NCI-H345 (cell line): ENCODE measurements around the gene RAB8A.

Experiments used
- DNase-seq: peaks from one replicate; lab custom pipeline; 2025; lab: John Stamatoyannopoulos, UW

RAB8A gene

DNA sequence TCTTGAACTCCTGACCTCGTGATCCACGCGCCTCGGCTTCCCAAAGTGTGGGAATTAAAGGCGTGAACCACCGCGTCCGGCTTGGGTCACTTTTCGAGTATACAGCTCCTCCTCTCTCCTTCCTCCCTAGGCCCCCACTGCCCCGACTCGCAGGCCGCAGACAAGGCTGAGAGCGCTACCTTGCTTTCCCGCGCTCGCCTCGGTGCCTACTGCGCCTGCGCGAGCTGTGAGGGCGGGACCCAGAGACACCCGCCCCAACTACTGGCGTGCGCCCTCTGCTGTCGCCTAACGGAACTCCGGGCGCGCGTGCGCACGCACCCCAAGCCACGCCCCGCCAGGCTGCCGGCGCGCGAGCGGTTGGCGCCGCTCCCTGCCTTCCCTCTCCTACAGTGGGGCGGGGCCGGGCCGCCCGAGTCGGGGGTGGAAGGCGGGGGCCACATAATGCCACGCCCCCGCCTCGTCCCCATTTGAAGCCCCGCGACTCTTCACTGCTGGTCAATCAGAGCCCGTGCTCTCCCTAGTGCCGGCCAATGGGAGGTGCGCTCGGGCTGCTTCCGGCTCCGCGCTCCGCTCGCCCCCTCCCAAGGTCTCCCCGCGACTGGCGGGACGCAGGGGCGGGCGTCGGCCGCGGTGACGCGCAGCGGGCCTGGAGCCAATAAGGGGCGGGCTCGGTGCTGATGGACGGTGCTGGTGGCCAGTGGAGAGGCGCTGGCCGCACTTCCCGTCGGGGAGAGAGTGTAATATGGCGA is at the start of gene RAB8A:
TSS of gene RAB8A (plus strand) at position 730 of the 749 bp plus-strand sequence. CDS start at position 743, 13 bp downstream.
- peak; percentile 97 for DNase-seq

DNA sequence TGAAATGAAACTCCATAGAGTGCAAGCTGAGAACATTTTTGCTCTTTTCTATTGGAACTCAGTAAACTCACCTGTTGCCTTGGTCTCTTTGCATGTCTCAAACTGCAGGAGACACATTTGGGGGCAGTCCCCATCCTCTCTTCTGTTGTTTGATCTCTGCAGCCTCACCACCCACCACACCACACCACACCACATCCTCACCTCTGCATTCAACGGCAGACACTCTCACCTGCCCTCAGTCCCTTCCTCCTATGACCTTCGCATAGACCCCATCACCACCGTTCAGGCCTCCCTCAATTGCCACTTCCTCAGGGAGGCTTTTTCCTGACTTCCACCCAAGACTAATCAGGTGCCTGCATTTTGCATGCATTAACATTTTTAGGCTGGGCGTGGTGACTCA is 49.7 kb upstream of the RAB8A start:
- DNase-seq = no peak

DNA sequence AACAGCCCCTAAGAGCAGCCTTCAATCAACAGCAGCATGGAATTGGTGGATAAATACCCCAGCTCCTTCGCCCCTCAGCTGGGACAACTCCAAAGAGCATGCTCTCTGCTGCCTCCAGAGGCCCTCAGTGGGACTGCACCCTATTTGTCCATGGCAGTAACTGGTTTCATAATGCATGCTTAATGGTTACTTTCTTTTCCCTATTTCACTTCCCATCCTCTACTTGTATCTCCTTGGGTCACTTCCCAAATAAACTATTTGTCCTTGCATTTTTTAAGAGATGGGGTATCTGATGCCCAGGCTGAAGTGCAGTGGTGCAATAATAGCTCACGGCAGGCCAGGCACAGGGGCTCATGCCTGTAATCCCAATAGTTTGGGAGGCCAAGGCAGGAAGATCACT is 48.9 kb upstream of the RAB8A start:
- DNase-seq = peak; percentile 2

DNA sequence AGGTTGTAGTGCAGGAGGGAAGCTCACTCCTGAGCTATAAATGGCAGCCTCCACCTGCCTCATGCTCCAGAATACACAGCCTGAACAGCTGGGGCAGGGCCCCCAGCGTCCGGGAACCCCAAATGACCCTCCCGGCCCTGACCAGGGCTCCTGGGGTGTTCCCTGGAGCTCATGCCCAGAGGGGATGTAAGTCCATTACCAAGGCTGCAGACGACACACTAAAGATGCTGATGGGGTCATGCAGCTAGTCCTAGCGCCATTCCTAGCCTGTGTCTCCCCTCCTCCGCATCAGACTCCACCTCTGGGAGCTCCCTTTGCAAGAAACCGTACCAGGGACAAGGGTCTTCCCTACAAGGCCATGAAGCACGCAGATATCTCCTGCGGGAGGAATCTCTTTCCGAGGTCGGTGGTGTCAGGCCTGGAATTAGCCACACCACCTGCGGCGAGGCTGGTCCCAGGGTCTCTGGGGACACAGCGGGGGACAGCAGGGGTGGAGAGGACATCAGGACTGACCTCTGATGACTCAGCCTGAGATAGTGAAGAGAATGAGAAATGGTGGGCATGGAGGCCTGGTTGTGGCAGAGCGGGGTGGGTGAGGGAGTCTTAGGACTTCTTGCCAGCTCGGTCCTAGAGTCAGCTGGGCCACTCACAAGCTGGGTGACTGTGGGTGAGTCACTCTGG is 47.3 kb upstream of the RAB8A start:
- no peak for DNase-seq

DNA sequence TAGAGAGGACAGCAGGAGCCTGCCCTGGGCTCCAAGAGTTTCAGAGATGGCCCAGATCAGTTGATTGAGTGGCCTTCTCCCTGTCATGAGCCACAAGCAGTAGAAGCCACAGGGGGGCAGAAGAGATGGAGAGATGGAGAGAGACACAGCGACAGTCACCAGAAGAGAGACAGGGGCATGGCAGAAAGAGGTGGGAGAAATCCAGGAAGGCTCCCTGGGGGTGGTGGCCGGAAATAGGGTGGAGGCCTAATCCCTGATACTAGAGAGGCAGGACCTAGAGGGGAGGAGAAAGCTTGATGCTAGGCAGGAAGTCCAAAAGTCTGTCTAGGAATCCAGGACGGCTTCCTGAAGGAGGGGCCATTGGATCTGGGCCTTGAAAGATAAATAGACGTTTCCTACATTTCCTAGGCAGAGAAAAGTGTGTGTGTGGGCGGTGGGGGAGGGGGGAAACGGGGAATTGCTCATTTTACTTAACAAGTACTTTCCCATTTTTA is 45.0 kb upstream of the RAB8A start:
- no peak for DNase-seq

DNA sequence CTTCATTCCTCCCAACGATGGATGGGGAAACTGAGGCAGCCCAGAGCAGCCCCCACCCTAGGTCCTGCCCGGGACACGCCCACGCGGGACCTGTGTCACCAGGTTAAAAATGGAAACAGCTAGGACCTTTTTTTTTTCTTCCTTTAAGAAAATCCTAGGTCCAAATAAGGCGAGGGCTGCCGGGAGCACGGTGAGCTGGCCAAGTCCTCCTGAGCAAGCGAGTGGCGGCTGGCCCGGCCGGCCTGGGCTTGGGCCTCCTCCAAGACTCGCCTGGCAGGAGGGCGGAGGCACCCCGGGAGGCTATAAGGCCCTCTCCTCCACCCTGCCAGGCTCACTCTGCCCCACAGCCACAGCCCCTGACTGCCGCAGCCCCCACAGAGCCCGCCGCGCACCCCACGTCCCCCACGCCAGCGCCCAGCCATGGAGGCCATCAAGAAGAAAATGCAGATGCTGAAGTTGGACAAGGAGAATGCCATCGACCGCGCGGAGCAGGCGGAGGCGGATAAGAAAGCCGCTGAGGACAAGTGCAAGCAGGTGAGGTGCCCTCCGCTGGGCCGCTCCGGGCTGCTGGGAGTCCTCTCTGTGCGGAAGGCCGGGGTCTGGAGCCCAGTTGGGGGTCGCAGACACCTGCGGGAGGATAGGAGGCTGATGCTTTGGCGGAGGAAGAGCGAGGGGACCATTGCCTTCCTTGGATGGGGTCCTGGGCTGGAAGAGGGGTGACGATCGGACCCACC is 44.3 kb upstream of the RAB8A start:
- no peak for DNase-seq

DNA sequence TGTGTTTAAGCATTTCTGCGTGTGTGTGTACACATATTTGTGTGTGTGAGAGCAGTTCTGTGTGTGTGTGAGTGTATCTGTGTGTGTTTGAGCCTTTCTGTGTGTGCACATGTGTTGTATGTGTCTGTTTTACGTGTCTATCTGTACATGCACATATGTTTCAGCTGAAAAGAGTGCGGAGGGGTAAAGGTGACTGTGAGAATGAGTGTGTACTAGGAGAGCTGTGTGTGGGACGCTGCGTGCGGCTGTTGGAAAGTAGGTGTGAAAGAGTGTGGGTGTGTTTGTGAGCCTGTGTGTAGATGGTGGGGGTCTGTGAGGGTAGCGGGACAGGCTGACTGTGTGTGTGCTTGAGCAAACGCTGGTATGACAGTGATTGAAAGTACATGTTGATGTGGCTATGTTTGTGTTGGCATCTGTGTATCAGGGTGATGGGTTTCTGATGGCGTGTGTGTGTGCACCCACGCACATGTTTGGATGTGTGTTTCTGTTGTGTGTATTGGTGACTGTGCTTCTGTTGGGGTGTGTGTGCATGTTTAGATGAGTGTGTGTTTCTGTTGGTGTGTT is 42.9 kb upstream of the RAB8A start:
- no peak for DNase-seq

DNA sequence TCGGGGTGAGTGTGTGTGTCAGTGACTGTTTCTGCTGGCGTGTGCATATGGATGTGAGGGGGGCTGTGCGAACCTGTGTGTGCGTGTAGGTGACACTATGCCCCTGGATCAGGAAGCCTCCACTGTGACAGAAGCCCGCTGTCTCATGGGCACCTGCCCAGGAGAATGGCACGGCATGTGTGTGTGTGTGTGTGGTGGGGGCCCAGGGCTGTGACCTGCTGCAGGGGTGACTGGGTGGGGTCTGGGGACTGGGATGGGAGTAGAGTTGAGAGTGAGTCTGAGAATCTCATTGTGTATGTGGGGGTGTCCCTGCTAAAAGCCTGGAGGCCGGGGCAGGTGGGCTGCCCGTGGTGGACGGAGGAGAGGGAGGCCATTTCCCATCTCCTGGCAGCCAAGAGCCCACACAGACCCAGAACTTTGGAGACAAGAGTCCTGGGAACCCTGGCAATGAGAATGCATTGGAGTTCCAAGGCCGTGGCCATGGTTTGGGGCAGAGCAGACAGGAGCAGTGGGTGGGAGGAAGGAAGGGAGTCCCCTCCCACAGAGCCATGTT is 41.8 kb upstream of the RAB8A start:
- no peak for DNase-seq

DNA sequence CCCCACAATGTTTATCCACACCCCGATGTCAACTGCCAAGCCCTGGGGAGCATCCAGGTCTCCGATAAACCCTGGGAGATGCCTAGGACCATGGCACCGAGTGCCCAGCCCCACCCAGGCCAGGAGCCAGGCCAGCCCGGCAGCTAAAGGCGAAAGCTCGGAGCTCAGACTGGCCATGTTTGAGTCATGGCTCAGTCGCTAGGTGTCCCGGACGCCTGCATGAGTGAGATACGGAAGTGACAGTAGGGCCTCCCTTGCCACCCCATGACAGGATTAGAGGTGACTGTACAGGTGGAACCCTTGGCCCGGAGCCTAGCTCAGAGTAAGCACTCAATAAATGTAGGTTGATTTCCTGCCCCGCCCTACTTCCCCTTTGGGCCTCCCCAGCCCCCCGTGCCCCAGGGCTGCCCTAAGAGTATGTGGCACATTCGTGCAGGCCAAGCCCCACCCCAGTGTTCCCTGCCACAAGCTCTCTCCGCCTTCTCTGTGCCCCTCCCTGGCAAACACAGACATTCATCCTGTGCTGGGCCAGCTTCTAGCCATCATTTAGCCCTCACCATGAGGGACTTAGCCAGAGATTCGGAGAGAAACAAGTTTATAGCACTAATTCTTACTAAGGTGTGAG is 41.2 kb upstream of the RAB8A start:
- no peak for DNase-seq

DNA sequence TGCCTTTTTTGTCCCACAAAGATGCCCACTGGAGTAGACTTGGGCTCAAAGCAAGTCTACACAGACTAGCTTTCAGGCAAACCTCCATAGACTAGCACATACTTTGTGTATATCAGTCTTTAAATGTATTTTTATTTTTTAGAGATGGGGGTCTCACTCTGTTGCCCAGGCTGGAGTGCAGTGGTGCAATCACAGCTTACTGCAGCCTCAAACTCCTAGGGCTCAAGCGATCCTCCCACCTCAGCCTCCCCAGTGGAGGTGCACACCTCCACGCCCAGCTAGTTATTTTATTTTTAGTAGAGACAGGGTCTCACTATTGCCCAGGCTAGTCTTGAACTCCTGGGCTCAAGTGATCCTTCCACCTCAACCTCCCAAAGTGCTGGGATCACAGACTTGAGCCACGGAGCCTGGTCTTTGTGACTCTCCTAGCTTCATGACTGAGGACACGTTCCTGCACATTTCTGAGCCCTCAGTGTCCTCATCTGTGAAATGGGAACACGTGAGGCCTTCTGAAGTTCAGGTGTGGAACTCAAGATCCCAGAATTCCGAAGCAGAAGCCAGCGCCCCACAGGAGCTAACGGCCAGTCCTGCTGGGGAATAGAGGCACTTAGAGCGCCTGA is 40.5 kb upstream of the RAB8A start:
- no peak for DNase-seq

DNA sequence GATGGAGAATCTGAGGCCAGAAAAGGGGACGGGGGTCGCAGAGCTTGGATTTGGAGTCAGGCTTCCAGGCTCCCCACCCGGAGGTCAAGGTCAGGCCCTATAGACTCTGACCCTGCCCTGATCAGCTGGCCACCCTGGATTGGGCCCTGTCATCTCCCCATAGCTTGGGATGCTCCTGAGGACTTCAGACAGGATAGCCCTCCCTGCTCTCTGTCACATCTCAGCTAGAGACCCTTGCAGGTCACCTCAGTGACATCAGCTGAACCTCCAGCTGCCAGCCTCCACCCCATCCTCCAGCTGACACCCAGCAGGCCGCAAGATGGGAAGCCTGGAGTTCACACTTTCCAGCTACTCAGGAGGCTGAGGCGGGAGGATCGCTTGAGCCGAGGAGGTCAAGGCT is 38.2 kb upstream of the RAB8A start:
- no peak for DNase-seq

DNA sequence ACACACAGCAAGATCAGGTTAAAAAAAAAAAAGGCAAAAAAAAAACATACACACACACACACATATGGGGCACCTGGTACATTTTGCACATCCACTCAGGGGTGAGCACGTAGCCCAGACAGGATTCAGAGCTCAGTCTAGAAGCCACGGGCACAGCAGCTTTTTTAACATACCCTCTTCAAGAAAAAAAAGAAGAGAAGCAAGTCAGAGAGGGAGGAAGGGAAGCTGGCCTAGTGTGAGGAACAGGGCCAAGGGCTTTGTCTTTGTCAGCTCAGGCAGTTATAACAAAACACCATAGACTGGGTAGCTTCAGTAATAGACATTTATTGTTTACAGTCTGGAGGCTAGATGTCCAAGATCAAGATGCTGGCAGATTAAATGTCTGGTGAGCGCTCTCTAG is 37.7 kb upstream of the RAB8A start:
- no peak for DNase-seq

DNA sequence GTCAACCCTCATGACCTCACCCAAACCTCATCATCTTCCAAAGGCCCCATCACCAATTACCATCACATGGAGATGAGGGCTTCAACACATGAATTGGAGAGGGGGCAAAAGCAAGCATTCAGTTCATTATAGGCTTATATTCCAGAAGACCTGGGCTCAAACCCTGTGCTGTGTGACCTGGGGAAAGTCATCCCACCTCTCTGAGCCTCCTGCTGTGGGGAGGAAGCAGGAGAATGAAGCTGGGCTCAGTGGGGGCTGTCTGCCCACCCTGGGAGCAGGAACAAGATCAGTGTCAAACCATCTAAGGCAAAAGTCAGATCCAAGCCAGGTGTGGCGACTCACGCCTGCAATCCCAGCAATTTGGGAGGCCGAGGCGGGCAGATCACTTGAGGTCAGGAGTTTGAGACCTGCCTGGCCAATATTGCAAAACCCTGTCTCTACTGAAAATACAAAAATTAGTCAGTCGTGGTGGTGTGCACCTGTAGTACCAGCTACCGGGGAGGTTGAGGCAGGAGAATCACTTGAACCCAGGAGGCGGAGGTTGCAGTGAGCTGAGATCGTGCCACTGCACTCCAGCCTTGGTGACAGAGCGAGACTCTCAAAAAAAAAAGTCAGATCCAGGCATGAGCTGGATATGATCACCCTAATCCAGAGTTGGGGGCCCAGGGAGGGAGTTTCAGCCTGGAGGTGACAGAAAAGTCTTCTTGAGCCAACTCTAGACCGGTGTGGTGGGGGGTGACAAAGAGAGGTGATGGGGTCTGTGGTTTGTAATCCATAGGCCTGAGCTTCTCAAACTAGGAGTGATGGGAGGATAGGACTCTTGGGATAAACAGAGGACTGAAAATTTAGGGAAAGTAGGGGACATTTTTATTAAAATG is 37.0 kb upstream of the RAB8A start:
- no peak for DNase-seq

DNA sequence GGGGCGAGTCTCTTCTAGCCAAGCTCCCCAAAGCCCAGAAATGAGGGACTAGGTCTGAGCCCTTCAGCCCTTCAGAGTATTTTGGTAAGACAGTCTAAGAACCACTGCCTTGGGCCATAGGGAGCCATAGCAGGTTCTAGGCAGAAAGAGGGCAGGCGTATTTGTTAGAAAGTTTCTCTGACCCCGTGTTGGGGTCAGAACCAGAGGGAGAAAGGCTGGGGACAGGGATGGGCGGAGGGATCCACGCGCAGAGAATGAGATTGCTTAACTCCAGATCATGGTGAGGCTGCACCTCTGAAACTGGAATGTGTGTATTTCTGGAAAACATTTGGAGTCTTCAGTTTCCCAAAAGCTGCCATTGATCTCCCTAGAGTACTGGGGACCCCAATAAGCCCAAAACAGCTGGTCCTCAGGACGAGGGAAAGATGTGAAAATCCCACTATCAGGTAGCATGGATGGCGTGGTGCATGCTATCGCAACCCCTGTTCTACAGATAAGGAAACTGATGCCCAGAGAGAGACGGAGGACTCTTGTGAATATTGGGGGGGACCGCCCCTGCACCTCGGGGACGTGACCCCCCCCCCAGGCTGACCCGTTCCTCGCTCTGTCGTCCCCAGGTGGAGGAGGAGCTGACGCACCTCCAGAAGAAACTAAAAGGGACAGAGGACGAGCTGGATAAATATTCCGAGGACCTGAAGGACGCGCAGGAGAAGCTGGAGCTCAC is 36.1 kb upstream of the RAB8A start:
- no peak for DNase-seq

DNA sequence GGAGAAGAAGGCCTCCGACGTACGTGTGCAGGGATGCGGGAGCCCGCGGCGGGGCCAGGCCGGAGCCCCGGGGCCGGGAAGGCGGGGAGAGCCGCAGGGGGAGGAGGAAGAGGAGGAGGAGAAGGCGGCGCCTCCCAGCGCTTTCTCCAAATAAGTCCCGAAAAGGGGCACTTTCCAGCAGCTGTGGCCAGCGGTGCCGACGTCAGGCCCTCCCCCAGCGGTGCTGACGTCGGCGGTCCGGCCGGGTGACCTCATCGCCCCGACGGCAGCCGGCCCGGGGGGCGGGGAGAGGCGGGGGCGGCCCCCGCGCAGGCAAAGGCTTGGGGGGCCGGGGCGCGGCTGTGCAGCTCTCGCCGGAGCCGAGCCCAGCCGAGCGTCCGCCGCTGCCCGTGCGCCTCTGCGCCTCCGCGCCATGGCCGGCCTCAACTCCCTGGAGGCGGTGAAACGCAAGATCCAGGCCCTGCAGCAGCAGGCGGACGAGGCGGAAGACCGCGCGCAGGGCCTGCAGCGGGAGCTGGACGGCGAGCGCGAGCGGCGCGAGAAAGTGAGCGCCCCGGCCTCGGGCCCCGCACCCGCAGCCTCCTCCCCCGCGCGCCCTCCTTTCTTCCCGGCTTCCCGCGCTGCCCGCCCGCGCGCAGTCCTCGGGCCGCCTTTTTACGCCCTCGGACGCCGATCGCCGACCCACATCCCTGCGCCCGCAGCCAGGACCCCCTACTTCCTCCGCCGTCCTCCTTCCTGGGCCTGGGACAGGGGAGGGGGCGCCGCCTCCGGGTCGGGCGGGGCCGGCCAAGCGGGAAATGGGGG is 35.3 kb upstream of the RAB8A start, which contains the start of gene TPM4:
TSS of gene TPM4 (plus strand) at position 342 of the 804 bp plus-strand sequence. CDS start at position 413, 71 bp downstream.
- peak; percentile 22 for DNase-seq

DNA sequence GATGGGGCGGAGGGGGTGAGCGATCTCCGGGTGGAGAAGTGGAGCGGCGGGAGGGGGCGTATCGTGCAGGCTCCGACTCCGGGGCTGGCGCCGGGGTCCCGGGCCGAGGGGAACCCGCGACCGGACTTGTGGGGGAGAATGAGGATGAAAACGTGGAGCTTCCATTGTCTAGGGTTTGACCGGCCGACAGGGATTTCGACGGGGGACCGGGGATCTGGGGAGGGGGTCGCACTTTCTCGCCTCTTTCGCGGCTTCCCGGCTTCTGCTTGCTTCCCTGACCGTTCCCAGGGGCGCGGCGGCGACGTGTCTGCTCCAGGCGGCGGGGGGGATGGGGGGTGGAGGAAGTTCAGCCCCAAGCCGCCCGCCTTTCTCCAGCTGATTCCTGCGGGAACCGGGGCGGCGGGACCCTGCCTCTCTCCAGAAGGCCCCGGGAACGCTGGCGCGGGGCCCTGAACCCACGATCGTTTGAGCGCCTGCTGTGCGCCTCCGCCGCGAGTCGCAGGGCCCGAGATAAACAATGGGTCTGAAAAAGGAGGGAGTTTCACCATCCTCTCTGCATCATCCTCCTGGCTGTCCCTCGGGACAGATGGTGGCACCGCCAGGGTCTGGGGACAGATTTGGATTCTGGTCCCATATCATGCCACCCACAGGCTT is 34.6 kb upstream of the RAB8A start:
- DNase-seq = peak; percentile 19

DNA sequence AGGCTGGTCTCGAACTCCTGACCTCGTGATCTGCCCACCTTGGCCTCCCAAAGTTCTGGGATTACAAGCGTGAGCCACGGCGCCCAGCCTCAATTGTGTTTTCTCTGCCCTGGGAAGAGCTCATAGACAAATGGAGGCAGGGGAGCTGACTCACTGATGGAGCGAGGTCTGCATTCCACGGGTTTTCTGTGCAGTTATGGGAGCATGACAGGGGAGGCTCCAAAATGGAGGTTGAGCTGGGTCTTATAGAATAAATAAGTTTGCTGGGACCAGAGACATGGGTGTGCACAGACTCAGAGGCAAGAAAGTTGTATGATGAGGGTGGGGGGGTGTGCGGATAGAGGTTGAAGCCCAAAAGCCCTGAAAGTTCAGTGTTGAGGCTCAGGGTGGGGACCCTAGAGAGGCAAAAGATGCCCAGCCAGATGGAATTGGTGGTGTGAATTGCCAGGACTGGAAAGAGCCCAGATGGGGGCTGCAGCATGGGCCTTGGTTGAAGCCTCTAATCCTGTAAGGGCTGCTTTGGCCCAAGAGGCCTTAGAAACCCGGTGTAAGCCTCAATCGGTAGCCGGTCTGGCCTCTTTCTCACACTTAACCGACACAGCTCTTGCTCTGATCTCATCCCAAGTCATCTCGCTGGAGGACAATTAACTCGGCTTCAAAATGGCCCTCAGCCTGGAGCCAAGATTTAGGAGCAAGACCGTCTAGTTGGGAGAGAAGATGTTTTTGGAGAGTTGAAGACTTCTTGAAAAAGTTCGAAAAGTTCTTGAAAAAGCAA is 33.5 kb upstream of the RAB8A start:
- no peak for DNase-seq
